Measurements from ENCODE around the gene SHISA9. TPM values are rescaled to one million over a fixed set of nuclear protein-coding genes. Genes with fewer than 3 reads are reported as not detected.

SHISA9 gene
- total RNA-seq, 4 donors from 2014 or later, result not detected

- H3K36me3 ChIP-seq, result no peaks in the 10 kb centered on the region
- no peaks in the 10 kb centered on the region for H3K27me3 ChIP-seq
- no peaks in the 10 kb centered on the region for H3K9me3 ChIP-seq
- intact Hi-C loops (cut with DNase I; ENCODE audit: low total_unique reads), result no loop called here
- DNase-seq (no peak), ATAC-seq (no peak)
- no peak overlapping the region for H3K4me3 ChIP-seq
- H3K27ac ChIP-seq, result no peak overlapping the region
- no peak for TF ChIP-seq POLR2A (IDR thresholded peaks at IDR 0.05)
- in situ Hi-C loops (cut with MboI; ENCODE audit: low sequenced_read_pairs in 4 of 4), result loop anchor here in 1 of 4 donors (25.0 kb wide), 1 partner anchor 102 kb away; no protein-coding TSS in a partner anchor
- no peaks in the 10 kb centered on the region for H3K4me1 ChIP-seq
Measured at GRCh38 chr16:13139661-13140241, 238.4 kb downstream of the SHISA9 start.

- DNase-seq (no peak), ATAC-seq (no peak)
- H3K4me1 ChIP-seq, result no peaks in the 10 kb centered on the region
- no peaks in the 10 kb centered on the region for H3K36me3 ChIP-seq
- intact Hi-C loops (cut with DNase I; ENCODE audit: low total_unique reads), result no loop called here
- no peak overlapping the region for H3K4me3 ChIP-seq
- no peaks in the 10 kb centered on the region for H3K27me3 ChIP-seq
- H3K9me3 ChIP-seq, result no peaks in the 10 kb centered on the region
- TF ChIP-seq CTCF (IDR thresholded peaks at IDR 0.05 in 4 of 5, conservative IDR thresholded peaks at IDR 0.05 in 1 of 5) (no peak), POLR2A (IDR thresholded peaks at IDR 0.05) (no peak)
- in situ Hi-C loops (cut with MboI; ENCODE audit: low sequenced_read_pairs in 4 of 4), result loop anchor here in 1 of 4 donors (25.0 kb wide), 1 partner anchor 106 kb away; no protein-coding TSS in a partner anchor
- H3K27ac ChIP-seq, result no peak overlapping the region
Measured at GRCh38 chr16:13143551-13143950, 242.2 kb downstream of the SHISA9 start.

- Histone ChIP-seq H3K27ac (no peak overlapping the region), H3K36me3 (no peaks in the 10 kb centered on the region), H3K9me3 (no peaks in the 10 kb centered on the region), H3K4me1 (no peaks in the 10 kb centered on the region), H3K4me3 (no peak overlapping the region), H3K27me3 (no peaks in the 10 kb centered on the region)
- in situ Hi-C loops (cut with MboI; ENCODE audit: low sequenced_read_pairs in 4 of 4) (loop anchor here in 1 of 4 donors (25.0 kb wide), 1 partner anchor 110 kb away; no protein-coding TSS in a partner anchor), intact Hi-C loops (cut with DNase I; ENCODE audit: low total_unique reads) (no loop called here)
- no peak for TF ChIP-seq CTCF (IDR thresholded peaks at IDR 0.05 in 4 of 5, conservative IDR thresholded peaks at IDR 0.05 in 1 of 5)
- TF ChIP-seq POLR2A (IDR thresholded peaks at IDR 0.05), result no peak
- ATAC-seq, result no peak
- DNase-seq, result no peak
Measured at GRCh38 chr16:13146829-13147228, 245.4 kb downstream of the SHISA9 start.

GRCh38 chr16:13148294-13148693, 246.9 kb downstream of the SHISA9 start:
- no peak overlapping the region for H3K27ac ChIP-seq

More at GRCh38 chr16:13148294-13148693, 246.9 kb downstream of the SHISA9 start:
- Histone ChIP-seq H3K9me3 (no peaks in the 10 kb centered on the region), H3K36me3 (no peaks in the 10 kb centered on the region), H3K4me1 (no peaks in the 10 kb centered on the region), H3K4me3 (no peak overlapping the region), H3K27me3 (no peaks in the 10 kb centered on the region)
- in situ Hi-C loops (cut with MboI; ENCODE audit: low sequenced_read_pairs in 4 of 4) (loop anchor here in 1 of 4 donors (25.0 kb wide), 1 partner anchor 111 kb away; no protein-coding TSS in a partner anchor), intact Hi-C loops (cut with DNase I; ENCODE audit: low total_unique reads) (no loop called here)
- DNase-seq (no peak), ATAC-seq (no peak)
- TF ChIP-seq POLR2A (IDR thresholded peaks at IDR 0.05), result no peak
- no peak for TF ChIP-seq CTCF (IDR thresholded peaks at IDR 0.05 in 4 of 5, conservative IDR thresholded peaks at IDR 0.05 in 1 of 5)
